Measurements from ENCODE around the gene PRUNE2. TPM values are rescaled to one million over a fixed set of nuclear protein-coding genes. Genes with fewer than 3 reads are reported as not detected.
"Not testable (repeated sequence)": the region's sequence is repeated elsewhere in the genome, so short reads cannot be mapped to it uniquely, and the experiment has no call there.

Gene PRUNE2
- total RNA-seq, 4 donors from 2014 or later, result 4.1 to 13.1 (median 5.4) TPM

- TF ChIP-seq POLR2A (IDR thresholded peaks at IDR 0.05), result no peak
- TF ChIP-seq CTCF (IDR thresholded peaks at IDR 0.05), result no peak
- intact Hi-C loops (cut with DNase I; ENCODE audit: low total_unique reads), result no loop called here
- DNase-seq (ENCODE audit: low spot score in 2 of 2), result no peak
- 66 to 69% methylated on average over 2 of the region's 2 CpGs for WGBS, 2 donors
- H3K4me3 ChIP-seq (ENCODE audit: low read depth, poor library complexity, severe bottlenecking), result no peak overlapping the region
Measured at GRCh38 chr9:76873821-76874220, 32.1 kb downstream of the PRUNE2 start.

DNA sequence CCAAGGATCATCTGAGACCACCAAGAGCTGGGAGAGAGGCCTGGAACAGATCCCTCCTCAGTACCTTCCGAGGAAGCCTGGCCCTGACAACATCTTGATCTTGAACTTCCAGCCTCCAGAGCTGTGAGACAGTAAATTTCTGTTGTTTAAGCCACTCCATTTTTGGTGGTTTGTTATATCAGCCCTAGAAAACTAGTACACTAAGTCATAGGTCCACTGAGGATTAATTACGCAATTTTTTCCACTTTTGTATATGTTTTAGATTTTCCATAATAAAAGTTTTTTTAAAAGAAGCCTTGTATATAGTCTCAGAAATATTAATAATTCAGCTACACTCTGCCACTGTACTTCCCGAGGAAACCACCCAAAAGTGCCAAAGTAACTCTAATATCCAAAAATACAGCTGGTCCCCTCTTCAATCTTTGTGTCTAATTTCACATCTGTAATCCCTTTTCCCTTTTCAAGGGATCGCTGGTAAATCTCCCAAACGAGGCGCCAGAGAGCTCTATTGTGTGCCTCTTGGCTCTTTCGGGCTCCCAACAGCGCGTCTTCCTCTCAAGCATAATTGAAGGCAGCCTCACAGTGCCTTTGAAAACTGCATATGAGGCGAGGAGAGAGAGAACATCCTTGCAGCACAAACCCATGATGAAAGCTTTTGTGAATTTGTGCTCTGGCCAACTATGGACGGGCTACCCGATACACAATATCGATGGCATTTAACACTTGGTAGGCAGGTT, 32.7 kb downstream of the PRUNE2 start:
- intact Hi-C loops (cut with DNase I; ENCODE audit: low total_unique reads), result no loop called here
- peak in 1 of 2 donors; percentile 31 for DNase-seq (ENCODE audit: low spot score in 2 of 2)
- 45 to 51% methylated on average over 13 of the region's 13 CpGs for WGBS, 2 donors
- H3K4me3 ChIP-seq (ENCODE audit: low read depth, poor library complexity, severe bottlenecking), result no peak overlapping the region
- no peak for TF ChIP-seq CTCF (IDR thresholded peaks at IDR 0.05)
- no peak for TF ChIP-seq POLR2A (IDR thresholded peaks at IDR 0.05)

- no peak for TF ChIP-seq CTCF (IDR thresholded peaks at IDR 0.05)
- no peak for TF ChIP-seq POLR2A (IDR thresholded peaks at IDR 0.05)
- no peak overlapping the region for H3K4me3 ChIP-seq (ENCODE audit: low read depth, poor library complexity, severe bottlenecking)
- no peak for DNase-seq (ENCODE audit: low spot score in 2 of 2)
- 22 to 23% methylated on average over 13 of the region's 13 CpGs for WGBS, 2 donors
- intact Hi-C loops (cut with DNase I; ENCODE audit: low total_unique reads), result no loop called here
Measured at GRCh38 chr9:76868897-76869296, 37.0 kb downstream of the PRUNE2 start.

DNA sequence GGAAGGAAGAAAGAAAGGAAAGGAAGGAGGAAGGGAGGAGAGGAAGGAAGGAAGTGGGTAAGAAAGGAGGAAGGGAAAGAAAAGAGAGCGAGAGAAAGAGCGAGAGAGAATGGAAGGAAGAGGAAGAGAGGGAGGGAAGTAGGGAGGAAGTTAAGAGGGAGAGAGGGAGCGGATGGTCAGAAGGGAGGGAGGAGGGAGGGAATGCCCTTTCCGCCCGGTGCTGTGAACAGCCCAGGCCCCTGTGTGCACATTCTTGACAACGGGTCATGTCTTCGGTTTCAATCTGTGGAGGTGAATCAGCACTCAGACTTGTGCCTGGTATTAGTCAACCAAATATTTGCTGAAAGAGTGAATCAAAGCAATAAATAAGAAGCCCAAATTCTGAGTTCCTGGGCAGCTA, 39.2 kb downstream of the PRUNE2 start:
- WGBS, 2 donors, result 64 to 71% methylated on average over 7 of the region's 7 CpGs
- DNase-seq (ENCODE audit: low spot score in 2 of 2), result no peak
- no peak overlapping the region for H3K4me3 ChIP-seq (ENCODE audit: low read depth, poor library complexity, severe bottlenecking)
- TF ChIP-seq CTCF (IDR thresholded peaks at IDR 0.05) (no peak), POLR2A (IDR thresholded peaks at IDR 0.05) (no peak)
- intact Hi-C loops (cut with DNase I; ENCODE audit: low total_unique reads), result no loop called here

- DNase-seq (ENCODE audit: low spot score in 2 of 2), result no peak
- TF ChIP-seq POLR2A (IDR thresholded peaks at IDR 0.05), result no peak
- TF ChIP-seq CTCF (IDR thresholded peaks at IDR 0.05), result no peak
- intact Hi-C loops (cut with DNase I; ENCODE audit: low total_unique reads), result no loop called here
- 81% methylated on average over 3 of the region's 3 CpGs for WGBS, 2 donors
- H3K4me3 ChIP-seq (ENCODE audit: low read depth, poor library complexity, severe bottlenecking), result no peak overlapping the region
Measured at GRCh38 chr9:76863832-76864231, 42.1 kb downstream of the PRUNE2 start.

- no peak for DNase-seq (ENCODE audit: low spot score in 2 of 2)
- TF ChIP-seq POLR2A (IDR thresholded peaks at IDR 0.05) (no peak), CTCF (IDR thresholded peaks at IDR 0.05) (no peak)
- intact Hi-C loops (cut with DNase I; ENCODE audit: low total_unique reads), result no loop called here
- 82 to 89% methylated on average over 4 of the region's 4 CpGs for WGBS, 2 donors
- no peak overlapping the region for H3K4me3 ChIP-seq (ENCODE audit: low read depth, poor library complexity, severe bottlenecking)
Measured at GRCh38 chr9:76859860-76860259, 46.1 kb downstream of the PRUNE2 start.

- DNase-seq (ENCODE audit: low spot score in 2 of 2); intact Hi-C loops (cut with DNase I; ENCODE audit: low total_unique reads): not testable (repeated sequence)
- WGBS, 2 donors, result 83 to 89% methylated on average over 2 of the region's 2 CpGs
Measured at GRCh38 chr9:76858248-76858647, 47.7 kb downstream of the PRUNE2 start.

More at GRCh38 chr9:76858248-76858647, 47.7 kb downstream of the PRUNE2 start:
- not testable (repeated sequence) for H3K4me3 ChIP-seq (ENCODE audit: low read depth, poor library complexity, severe bottlenecking)

All from lower leg skin (tissue), 4 donors.